ENCODE measurements around the gene FAM229A. TPM values are rescaled to one million over a fixed set of nuclear protein-coding genes. Genes with fewer than 3 reads are reported as not detected.

Gene FAM229A
- polyA plus RNA-seq, 1 donor = 12.2 TPM

GRCh38 chr1:32330558-32331151 lies 31.6 kb downstream of the FAM229A start:
- H3K27me3 ChIP-seq (ENCODE audit: control insufficient read depth, insufficient read depth, low read length) = no peaks in the 10 kb centered on the region
- H3K4me1 ChIP-seq (ENCODE audit: control insufficient read depth, insufficient read depth, low read length) = peaks cover 15% of the 10 kb centered on the region
- WGBS (ENCODE audit: insufficient coverage, low lambda C conversion rate) = 47% methylated on average over 2 of the region's 12 CpGs
- no peak for DNase-seq
- no peaks in the 10 kb centered on the region for H3K9me3 ChIP-seq (ENCODE audit: control insufficient read depth, low read depth, low read length)
- H3K4me3 ChIP-seq (ENCODE audit: low read length) = no peak overlapping the region
- no peak overlapping the region for H3K27ac ChIP-seq (ENCODE audit: low read length)
- peaks cover 81% of the 10 kb centered on the region for H3K36me3 ChIP-seq (ENCODE audit: control insufficient read depth, insufficient read depth, low read length)

GRCh38 chr1:32329931-32330466 lies 32.3 kb downstream of the FAM229A start:
- Histone ChIP-seq H3K27me3 (ENCODE audit: control insufficient read depth, insufficient read depth, low read length) (no peaks in the 10 kb centered on the region), H3K36me3 (ENCODE audit: control insufficient read depth, insufficient read depth, low read length) (peaks cover 84% of the 10 kb centered on the region), H3K4me3 (ENCODE audit: low read length) (no peak overlapping the region), H3K9me3 (ENCODE audit: control insufficient read depth, low read depth, low read length) (no peaks in the 10 kb centered on the region), H3K4me1 (ENCODE audit: control insufficient read depth, insufficient read depth, low read length) (peaks cover 15% of the 10 kb centered on the region), H3K27ac (ENCODE audit: low read length) (no peak overlapping the region)
- WGBS (ENCODE audit: insufficient coverage, low lambda C conversion rate) = 100% methylated on average over 1 of the region's 4 CpGs
- no peak for DNase-seq

GRCh38 chr1:32327204-32327603 lies 35.1 kb downstream of the FAM229A start:
- Histone ChIP-seq H3K27me3 (ENCODE audit: control insufficient read depth, insufficient read depth, low read length) (no peaks in the 10 kb centered on the region), H3K27ac (ENCODE audit: low read length) (no peak overlapping the region), H3K4me1 (ENCODE audit: control insufficient read depth, insufficient read depth, low read length) (peaks cover 9% of the 10 kb centered on the region), H3K4me3 (ENCODE audit: low read length) (no peak overlapping the region), H3K36me3 (ENCODE audit: control insufficient read depth, insufficient read depth, low read length) (peaks cover 71% of the 10 kb centered on the region), H3K9me3 (ENCODE audit: control insufficient read depth, low read depth, low read length) (no peaks in the 10 kb centered on the region)
- WGBS (ENCODE audit: insufficient coverage, low lambda C conversion rate) = no CpG with 5 or more reads among the region's 11 CpGs
- no peak for DNase-seq

GRCh38 chr1:32321712-32322291 lies 40.5 kb downstream of the FAM229A start:
- Histone ChIP-seq H3K27me3 (ENCODE audit: control insufficient read depth, insufficient read depth, low read length) (no peaks in the 10 kb centered on the region), H3K4me1 (ENCODE audit: control insufficient read depth, insufficient read depth, low read length) (peaks cover 21% of the 10 kb centered on the region), H3K4me3 (ENCODE audit: low read length) (no peak overlapping the region), H3K27ac (ENCODE audit: low read length) (peak overlapping the region; percentile 97), H3K9me3 (ENCODE audit: control insufficient read depth, low read depth, low read length) (no peaks in the 10 kb centered on the region), H3K36me3 (ENCODE audit: control insufficient read depth, insufficient read depth, low read length) (peaks cover 31% of the 10 kb centered on the region)
- peak; percentile 77 to 95 for DNase-seq
- 0% methylated on average over 1 of the region's 5 CpGs for WGBS (ENCODE audit: insufficient coverage, low lambda C conversion rate)

- Histone ChIP-seq H3K9me3 (ENCODE audit: control insufficient read depth, low read depth, low read length) (no peaks in the 10 kb centered on the region), H3K36me3 (ENCODE audit: control insufficient read depth, insufficient read depth, low read length) (peaks cover 19% of the 10 kb centered on the region), H3K4me3 (ENCODE audit: low read length) (no peak overlapping the region), H3K27ac (ENCODE audit: low read length) (no peak overlapping the region), H3K27me3 (ENCODE audit: control insufficient read depth, insufficient read depth, low read length) (no peaks in the 10 kb centered on the region), H3K4me1 (ENCODE audit: control insufficient read depth, insufficient read depth, low read length) (peaks cover 21% of the 10 kb centered on the region)
- no peak for DNase-seq
- WGBS (ENCODE audit: insufficient coverage, low lambda C conversion rate) = 100% methylated on average over 2 of the region's 10 CpGs
Observed at GRCh38 chr1:32318127-32318869, 44.0 kb downstream of the FAM229A start.

- Histone ChIP-seq H3K4me3 (ENCODE audit: low read length) (no peak overlapping the region), H3K4me1 (ENCODE audit: control insufficient read depth, insufficient read depth, low read length) (peaks cover 8% of the 10 kb centered on the region), H3K36me3 (ENCODE audit: control insufficient read depth, insufficient read depth, low read length) (peaks cover 19% of the 10 kb centered on the region), H3K27me3 (ENCODE audit: control insufficient read depth, insufficient read depth, low read length) (no peaks in the 10 kb centered on the region), H3K9me3 (ENCODE audit: control insufficient read depth, low read depth, low read length) (no peaks in the 10 kb centered on the region), H3K27ac (ENCODE audit: low read length) (no peak overlapping the region)
- 100% methylated on average over 2 of the region's 3 CpGs for WGBS (ENCODE audit: insufficient coverage, low lambda C conversion rate)
- no peak for DNase-seq
Observed at GRCh38 chr1:32316903-32317277, 45.4 kb downstream of the FAM229A start.

GRCh38 chr1:32311709-32312393 lies 50.4 kb downstream of the FAM229A start:
- no CpG with 5 or more reads among the region's 2 CpGs for WGBS (ENCODE audit: insufficient coverage, low lambda C conversion rate)
- peaks cover 7% of the 10 kb centered on the region for H3K36me3 ChIP-seq (ENCODE audit: control insufficient read depth, insufficient read depth, low read length)
- H3K27me3 ChIP-seq (ENCODE audit: control insufficient read depth, insufficient read depth, low read length) = no peaks in the 10 kb centered on the region
- H3K4me1 ChIP-seq (ENCODE audit: control insufficient read depth, insufficient read depth, low read length) = peaks cover 7% of the 10 kb centered on the region
- DNase-seq = no peak
- no peaks in the 10 kb centered on the region for H3K9me3 ChIP-seq (ENCODE audit: control insufficient read depth, low read depth, low read length)
- no peak overlapping the region for H3K27ac ChIP-seq (ENCODE audit: low read length)
- H3K4me3 ChIP-seq (ENCODE audit: low read length) = no peak overlapping the region

Other genes with a start within 250 kb of the FAM229A start
- 33.7 TPM for gene TXLNA, start 182.8 kb downstream of the FAM229A start, polyA plus RNA-seq
- gene CCDC28B, start 161.9 kb downstream of the FAM229A start, polyA plus RNA-seq = 13.3 TPM
- gene IQCC, start 156.8 kb downstream of the FAM229A start, polyA plus RNA-seq = 5.5 TPM
- 0.54 TPM for gene DCDC2B, start 153.4 kb downstream of the FAM229A start, polyA plus RNA-seq
- 22.0 TPM for gene TMEM234, start 140.1 kb downstream of the FAM229A start, polyA plus RNA-seq
- 156 TPM for gene EIF3I, start 140.1 kb downstream of the FAM229A start, polyA plus RNA-seq
- gene FAM167B, start 115.3 kb downstream of the FAM229A start, polyA plus RNA-seq = 2.8 TPM
- gene LCK, start 111.2 kb downstream of the FAM229A start, polyA plus RNA-seq = 4.2 TPM
- 153 TPM for gene HDAC1, start 70.4 kb downstream of the FAM229A start, polyA plus RNA-seq
- gene MARCKSL1, start 26.3 kb downstream of the FAM229A start, polyA plus RNA-seq = 139 TPM
- 6.1 TPM for gene TSSK3, start 54 bp upstream of the FAM229A start, polyA plus RNA-seq
- 57.2 TPM for gene BSDC1, start 32.0 kb upstream of the FAM229A start, polyA plus RNA-seq
- gene ZBTB8B, start 102.6 kb upstream of the FAM229A start, polyA plus RNA-seq = 0.25 TPM
- gene ZBTB8A, start 176.9 kb upstream of the FAM229A start, polyA plus RNA-seq = 8.0 TPM

Measured in large intestine (tissue), 3 donors.